CD14-positive monocyte (primary cell): ENCODE measurements around the gene MED10. TPM values are rescaled to one million over a fixed set of nuclear protein-coding genes. Genes with fewer than 3 reads are reported as not detected.

Source experiments
- DNase-seq, 3 donors: peaks; one replicate each; pipeline ENCODE4 v3.0.0-alpha.2; 2011 to 2022
- H2AFZ ChIP-seq: 2 replicates; pipeline ENCODE4 v1.6.0; 2012; ENCODE audit warnings: mild to moderate bottlenecking, low read depth, low read length, inconsistent platforms; ENCODE audit not compliant: insufficient read depth, poor library complexity, severe bottlenecking
- H3K27ac ChIP-seq, 2 donors: 1 replicate in 1 of 2; 2 replicates in 1 of 2; pipeline ENCODE4 v1.5.1; 2012 to 2013; ENCODE audit warnings: low read length in 2 of 2, control low read depth in 1 of 2, inconsistent platforms in 1 of 2, low read depth in 1 of 2, mild to moderate bottlenecking in 1 of 2
- H3K27me3 ChIP-seq, 2 donors: one replicate each; pipeline versions ENCODE4 v1.6.0 to v1.6.1; 2011 to 2013; ENCODE audit warnings: low read length in 2 of 2; ENCODE audit not compliant: control insufficient read depth in 2 of 2, insufficient read depth in 2 of 2
- H3K36me3 ChIP-seq, 2 donors: replicated peaks in 1 of 2; 1 replicate in 1 of 2; 2 replicates in 1 of 2; pipeline versions ENCODE4 v1.5.1 to v1.6.1; 2012 to 2013; ENCODE audit warnings: low read length in 2 of 2, control low read depth in 1 of 2, inconsistent platforms in 1 of 2, mild to moderate bottlenecking in 1 of 2; ENCODE audit not compliant: insufficient read depth in 2 of 2, control insufficient read depth in 1 of 2
- H3K4me1 ChIP-seq, 2 donors: 1 replicate in 1 of 2; 2 replicates in 1 of 2; pipeline versions ENCODE4 v1.5.1 to v1.6.1; 2012 to 2013; ENCODE audit warnings: low read length in 2 of 2, control low read depth in 1 of 2, inconsistent platforms in 1 of 2, mild to moderate bottlenecking in 1 of 2, moderate library complexity in 1 of 2; ENCODE audit not compliant: insufficient read depth in 2 of 2, control insufficient read depth in 1 of 2
- H3K4me2 ChIP-seq: replicated peaks from 2 replicates; pipeline ENCODE3; 2012; ENCODE audit warnings: low read length, moderate library complexity, mild to moderate bottlenecking; ENCODE audit not compliant: poor library complexity, severe bottlenecking; ENCODE audit errors: extremely low read depth
- H3K4me3 ChIP-seq, 3 experiments: fragments of 200-600 bp in 1 of 3; sonication (generic) in 1 of 3; replicated peaks in 1 of 3; 1 replicate in 2 of 3; 2 replicates in 1 of 3; pipeline ENCODE4 v1.5.1; 2011 to 2013; ENCODE audit warnings: low read length in 3 of 3, mild to moderate bottlenecking in 3 of 3, control low read depth in 2 of 3, low read depth in 2 of 3, inconsistent platforms in 1 of 3, moderate library complexity in 1 of 3
- H3K79me2 ChIP-seq: 2 replicates; pipeline ENCODE4 v1.6.0; 2012; ENCODE audit warnings: mild to moderate bottlenecking, control low read depth, inconsistent platforms, low read length, moderate library complexity; ENCODE audit not compliant: insufficient read depth
- H3K9ac ChIP-seq: 2 replicates; pipeline ENCODE4 v1.6.0; 2017; ENCODE audit warnings: low read length, mild to moderate bottlenecking; ENCODE audit not compliant: insufficient read depth, poor library complexity, severe bottlenecking
- H3K9me3 ChIP-seq, 2 donors: replicated peaks in 1 of 2; 1 replicate in 1 of 2; 2 replicates in 1 of 2; pipeline versions ENCODE4 v1.5.1 to v1.6.1; 2012 to 2013; ENCODE audit warnings: low read length in 2 of 2, control low read depth in 1 of 2; ENCODE audit not compliant: control insufficient read depth in 1 of 2, insufficient read depth in 1 of 2
- H4K20me1 ChIP-seq: 2 replicates; pipeline ENCODE4 v1.6.0; 2012; ENCODE audit warnings: mild to moderate bottlenecking, low read length, control low read depth, moderate library complexity; ENCODE audit not compliant: insufficient read depth
- H3K27ac Mint-ChIP-seq, 7 donors: one replicate each; pipeline ENCODE4 v1.8.0; 2020; ENCODE audit warnings: mild to moderate bottlenecking in 7 of 7, mixed read lengths in 7 of 7, moderate library complexity in 6 of 7, inconsistent platforms in 2 of 7
- H3K27me3 Mint-ChIP-seq, 3 donors: one replicate each; pipeline ENCODE4 v1.8.0; 2021 to 2022; ENCODE audit warnings: low read depth in 3 of 3, mild to moderate bottlenecking in 3 of 3, mixed read lengths in 3 of 3, moderate library complexity in 3 of 3, inconsistent platforms in 1 of 3
- H3K36me3 Mint-ChIP-seq, 2 donors: one replicate each; pipeline ENCODE4 v1.8.0; 2020; ENCODE audit warnings: mixed read lengths in 2 of 2, inconsistent platforms in 1 of 2, mild to moderate bottlenecking in 1 of 2
- H3K4me1 Mint-ChIP-seq: one replicate; pipeline ENCODE4 v1.8.0; 2020; ENCODE audit warnings: mild to moderate bottlenecking, mixed read lengths
- H3K4me3 Mint-ChIP-seq, 2 donors: one replicate each; pipeline ENCODE4 v1.8.0; 2020; ENCODE audit warnings: mild to moderate bottlenecking in 2 of 2, mixed read lengths in 2 of 2, moderate library complexity in 1 of 2
- H3K9me3 Mint-ChIP-seq, 7 donors: one replicate each; pipeline ENCODE4 v1.8.0; 2020 to 2022; ENCODE audit warnings: mixed read lengths in 7 of 7, mild to moderate bottlenecking in 6 of 7, moderate library complexity in 6 of 7, inconsistent platforms in 2 of 7
- WGBS: methylation state at CpG from one replicate; pipeline ENCODE4 v1.1.5; 2013; ENCODE audit warnings: missing lambda C conversion rate; ENCODE audit not compliant: insufficient coverage; 5-methylcytosine and 5-hydroxymethylcytosine counted together
- intact Hi-C, 2 donors: fragments of 100-400 bp; cut with micrococcal nuclease; formaldehyde crosslinking; loops; one replicate each; pipeline versions ENCODE4 v1.15.0 to v1.15.1; 2023
- polyA plus RNA-seq, 3 donors: library from polyadenylated mRNA; depleted of rRNA in 1 of 3; unstranded in 2 of 3; stranded (reverse) in 1 of 3; fragments of 300-500 nt in 2 of 3; fragments of >200 nt in 1 of 3; fragmentation: Illumina TruSeq in 2 of 3; gene quantifications; 1 replicate in 2 of 3; 2 replicates in 1 of 3; pipeline ENCODE4 v1.2.3, GENCODE V29; 2012 to 2021
- TF ChIP-seq, protein P1 (sequence below): fragments of 200-600 bp; IDR thresholded peaks from one replicate; pipeline ENCODE4 v1.8.0; 2022; ENCODE audit warnings: antibody characterized with exemption, mild to moderate bottlenecking

MED10 gene
- polyA plus RNA-seq, 3 donors = 27.6 to 47.8 (median 47.3) TPM

DNA sequence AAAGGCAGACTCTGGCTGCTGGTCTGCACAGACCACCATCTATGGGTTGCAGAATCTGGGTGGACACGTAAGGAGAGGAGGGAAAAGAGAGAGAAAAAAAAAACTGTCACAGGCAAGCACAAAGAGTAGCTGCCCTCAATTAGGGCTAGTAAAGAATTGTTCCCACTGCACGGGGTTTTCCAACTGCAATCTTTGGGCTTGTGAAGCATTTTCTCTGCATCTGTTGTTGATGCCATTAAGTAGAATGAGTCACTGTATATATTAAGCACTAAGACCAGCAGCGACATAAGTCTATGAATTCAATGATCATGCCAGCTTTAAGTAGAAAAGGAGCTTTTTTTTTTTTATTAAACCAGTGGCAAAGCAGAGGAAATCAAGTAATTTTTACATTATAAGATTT, 40.2 kb downstream of the MED10 start:
- H3K4me3 Mint-ChIP-seq = no peak overlapping the region
- 100% methylated on average over 1 of the region's 3 CpGs for WGBS
- intact Hi-C loops = no loop called here
- peaks cover 0 to 17% (median 1%) of the 10 kb centered on the region in 7 donors for H3K9me3 Mint-ChIP-seq
- Histone ChIP-seq H3K9me3 (no peaks in the 10 kb centered on the region), H3K4me1 (no peaks in the 10 kb centered on the region), H3K27me3 (no peaks in the 10 kb centered on the region), H3K4me2 (no peak overlapping the region), H3K36me3 (no peaks in the 10 kb centered on the region), H4K20me1 (no peaks in the 10 kb centered on the region), H3K4me3 (no peak overlapping the region), H3K27ac (no peak overlapping the region), H2AFZ (no peak overlapping the region), H3K9ac (no peak overlapping the region), H3K79me2 (no peaks in the 10 kb centered on the region)
- H3K36me3 Mint-ChIP-seq = no peaks in the 10 kb centered on the region
- peaks cover 0 to 2% (median 1%) of the 10 kb centered on the region in 3 donors for H3K27me3 Mint-ChIP-seq
- H3K4me1 Mint-ChIP-seq = no peaks in the 10 kb centered on the region
- TF ChIP-seq, protein P1, sequence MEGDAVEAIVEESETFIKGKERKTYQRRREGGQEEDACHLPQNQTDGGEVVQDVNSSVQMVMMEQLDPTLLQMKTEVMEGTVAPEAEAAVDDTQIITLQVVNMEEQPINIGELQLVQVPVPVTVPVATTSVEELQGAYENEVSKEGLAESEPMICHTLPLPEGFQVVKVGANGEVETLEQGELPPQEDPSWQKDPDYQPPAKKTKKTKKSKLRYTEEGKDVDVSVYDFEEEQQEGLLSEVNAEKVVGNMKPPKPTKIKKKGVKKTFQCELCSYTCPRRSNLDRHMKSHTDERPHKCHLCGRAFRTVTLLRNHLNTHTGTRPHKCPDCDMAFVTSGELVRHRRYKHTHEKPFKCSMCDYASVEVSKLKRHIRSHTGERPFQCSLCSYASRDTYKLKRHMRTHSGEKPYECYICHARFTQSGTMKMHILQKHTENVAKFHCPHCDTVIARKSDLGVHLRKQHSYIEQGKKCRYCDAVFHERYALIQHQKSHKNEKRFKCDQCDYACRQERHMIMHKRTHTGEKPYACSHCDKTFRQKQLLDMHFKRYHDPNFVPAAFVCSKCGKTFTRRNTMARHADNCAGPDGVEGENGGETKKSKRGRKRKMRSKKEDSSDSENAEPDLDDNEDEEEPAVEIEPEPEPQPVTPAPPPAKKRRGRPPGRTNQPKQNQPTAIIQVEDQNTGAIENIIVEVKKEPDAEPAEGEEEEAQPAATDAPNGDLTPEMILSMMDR = no peak
- no peak overlapping the region for H3K27ac Mint-ChIP-seq
- no peak for DNase-seq

DNA sequence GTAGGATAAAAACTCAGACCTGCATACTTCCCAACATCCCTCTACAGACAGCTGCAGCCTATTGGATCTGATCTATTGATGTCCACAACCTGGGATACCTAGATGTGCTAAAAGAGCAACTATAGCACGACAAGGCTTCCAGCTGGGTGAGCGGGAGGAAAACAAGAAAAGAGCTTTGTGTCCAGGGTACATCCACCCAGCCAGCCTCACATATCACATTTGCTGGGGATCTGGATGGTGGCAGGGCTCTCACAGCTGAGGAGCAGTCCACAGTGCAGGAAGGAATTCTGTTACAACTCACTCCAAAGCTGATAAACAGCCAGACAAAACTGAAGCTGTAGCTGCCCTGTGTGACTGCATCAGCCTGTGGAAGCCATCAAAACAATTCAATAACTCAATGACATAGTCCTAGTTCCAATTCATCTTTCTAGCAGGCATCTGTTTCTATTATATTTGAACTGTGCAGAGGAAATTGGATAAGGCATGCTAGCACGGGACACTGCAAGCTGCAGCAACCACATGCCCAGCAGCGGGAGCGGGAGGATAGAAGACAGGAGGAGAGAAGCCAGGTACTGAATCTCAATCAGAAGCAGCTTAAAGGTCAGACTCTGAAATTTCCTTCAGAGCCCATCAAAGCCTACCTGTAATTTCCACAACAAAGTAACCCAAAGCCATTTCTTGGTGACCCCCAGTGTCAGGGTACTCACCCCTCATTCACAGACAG, 45.0 kb downstream of the MED10 start:
- no peak overlapping the region for H3K4me3 Mint-ChIP-seq
- no peaks in the 10 kb centered on the region for H3K36me3 Mint-ChIP-seq
- H3K27ac ChIP-seq = no peak overlapping the region
- H3K4me1 Mint-ChIP-seq = no peaks in the 10 kb centered on the region
- H3K27me3 ChIP-seq = no peaks in the 10 kb centered on the region
- no peaks in the 10 kb centered on the region for H3K36me3 ChIP-seq
- no peak overlapping the region for H3K27ac Mint-ChIP-seq
- H2AFZ ChIP-seq = no peak overlapping the region
- intact Hi-C loops = no loop called here
- H3K9ac ChIP-seq = no peak overlapping the region
- H3K9me3 ChIP-seq = peaks cover 8 to 12% of the 10 kb centered on the region in 2 donors
- H3K4me3 ChIP-seq = no peak overlapping the region
- WGBS = no CpG with 5 or more reads among the region's 5 CpGs
- H3K27me3 Mint-ChIP-seq = peaks cover 0 to 2% (median 0%) of the 10 kb centered on the region in 3 donors
- peaks cover 0 to 23% (median 9%) of the 10 kb centered on the region in 7 donors for H3K9me3 Mint-ChIP-seq
- TF ChIP-seq, protein P1 = no peak
- no peaks in the 10 kb centered on the region for H4K20me1 ChIP-seq
- H3K4me2 ChIP-seq = no peak overlapping the region
- H3K79me2 ChIP-seq = no peaks in the 10 kb centered on the region
- no peaks in the 10 kb centered on the region for H3K4me1 ChIP-seq
- DNase-seq = no peak
